GM12878 (cell line): Measurements from ENCODE around the gene LSMEM2. TPM values are rescaled to one million over a fixed set of nuclear protein-coding genes. Genes with fewer than 3 reads are reported as not detected.

ENCODE experiments used
- BACH1 ChIP-seq: fragments of 450-650 bp; IDR thresholded peaks from 2 replicates; pipeline ENCODE4 v1.6.1; 2017; ENCODE audit warnings: mild to moderate bottlenecking, borderline replicate concordance
- BRCA1 ChIP-seq: IDR thresholded peaks from 2 replicates; pipeline ENCODE4 v1.6.1; 2011; ENCODE audit warnings: low read depth, low read length, improper control_type of control experiment
- CBX3 ChIP-seq: fragments of 200-600 bp; sonication (generic); IDR thresholded peaks from 2 replicates; pipeline ENCODE4 v1.6.1; 2016; ENCODE audit warnings: low read depth, borderline replicate concordance
- CHD1 ChIP-seq: IDR thresholded peaks from 2 replicates; pipeline ENCODE4 v1.6.1; 2012; ENCODE audit warnings: low read depth, low read length, improper control_type of control experiment
- HDGF ChIP-seq: fragments of 450-650 bp; IDR thresholded peaks from 2 replicates; pipeline ENCODE4 v1.6.1; 2016; ENCODE audit warnings: antibody characterized with exemption
- KLF5 ChIP-seq: fragments of 450-650 bp; IDR thresholded peaks from 2 replicates; pipeline ENCODE4 v1.6.1; 2014; ENCODE audit warnings: mild to moderate bottlenecking; ENCODE audit not compliant: partially characterized antibody
- MAX ChIP-seq: IDR thresholded peaks from 2 replicates; pipeline ENCODE4 v1.6.1; 2012; ENCODE audit warnings: low read depth, low read length, improper control_type of control experiment
- MYB ChIP-seq: fragments of 150-350 bp; IDR thresholded peaks from 2 replicates; pipeline ENCODE4 v1.6.1; 2014; ENCODE audit warnings: mild to moderate bottlenecking, low read depth, low read length, borderline replicate concordance
- NFIC ChIP-seq: IDR thresholded peaks from 2 replicates; pipeline ENCODE4 v1.6.1; 2012; ENCODE audit warnings: low read depth, mild to moderate bottlenecking, inconsistent platforms, low read length, moderate library complexity
- PAX8 ChIP-seq: fragments of 450-650 bp; IDR thresholded peaks from 2 replicates; pipeline ENCODE4 v1.6.1; 2017; ENCODE audit warnings: mild to moderate bottlenecking, moderate library complexity
- RELB ChIP-seq: fragments of 450-650 bp; IDR thresholded peaks from 2 replicates; pipeline ENCODE4 v1.6.1; 2017; ENCODE audit warnings: low read depth, mild to moderate bottlenecking, moderate library complexity
- SPI1 ChIP-seq: IDR thresholded peaks from 2 replicates; pipeline ENCODE4 v1.6.1; 2011; ENCODE audit warnings: low read depth, mild to moderate bottlenecking, low read length, moderate library complexity, borderline replicate concordance; ENCODE audit not compliant: insufficient read depth
- TAF1 ChIP-seq: IDR thresholded peaks from 2 replicates; pipeline ENCODE4 v1.6.1; 2011; ENCODE audit warnings: mild to moderate bottlenecking, low read depth, low read length, borderline replicate concordance
- polyA plus RNA-seq, 11 experiments: library from polyadenylated mRNA; depleted of rRNA in 4 of 11; unstranded in 6 of 11; stranded (reverse) in 5 of 11; fragments of >200 nt; fragmentation: Nextera tagmentation in 4 of 11; fragmentation: Illumina TruSeq in 1 of 11; extraction: Ambion mirVana in 4 of 11; extraction: Trizol in 1 of 11; gene quantifications; 1 replicate in 1 of 11; 2 replicates in 10 of 11; pipeline versions ENCODE4 v1.2.1 to v1.2.3, GENCODE V29; 2011 to 2016; ENCODE audit warnings: inconsistent platforms in 2 of 11, missing spikeins in 2 of 11, low read depth in 1 of 11
- total RNA-seq, 4 experiments: library from RNA; depleted of rRNA in 3 of 4; stranded (reverse); fragments of >200 nt in 3 of 4; fragmentation: Illumina TruSeq in 1 of 4; extraction: Trizol in 1 of 4; gene quantifications; 2 replicates each; pipeline versions ENCODE4 v1.2.1 to v1.2.3, GENCODE V29; 2013 to 2021

LSMEM2 gene
- total and polyA plus RNA-seq, 10 of the 15 experiments (the other 5 are each of a cell fraction or from before 2014, with no cell fraction given): 0.17 TPM; not detected in 9

GRCh38 chr3:50292159-50293078 lies 13.5 kb downstream of the LSMEM2 start, which contains the start of gene IFRD2 (continued):
- TF ChIP-seq MYB (peak; percentile 34; the same call in 1 of the 2 replicates), MAX (peak; percentile 83), KLF5 (peak; percentile 89), BACH1 (peak; percentile 57; the same call in 1 of the 2 replicates), RELB (peak; percentile 24; the same call in 1 of the 2 replicates), SPI1 (no peak), PAX8 (no peak), CBX3 (no peak), CHD1 (no peak), HDGF (peak; percentile 87), TAF1 (peak; percentile 65; the same call in 1 of the 2 replicates), BRCA1 (0 out of 2 replicates have a peak, but pooled peaks have one; percentile 21), NFIC (no peak)
